ENCODE results near the gene LPCAT1. TPM values are rescaled to one million over a fixed set of nuclear protein-coding genes. Genes with fewer than 3 reads are reported as not detected.

Gene LPCAT1
- total and polyA plus RNA-seq, 2 of the 13 experiments (the other 11 are each of a cell fraction or from before 2014, with no cell fraction given) = 29.8 to 90.6 TPM

GRCh38 chr5:1470762-1471211 lies 53.0 kb downstream of the LPCAT1 start (continued):
- TF ChIP-seq, protein P1, sequence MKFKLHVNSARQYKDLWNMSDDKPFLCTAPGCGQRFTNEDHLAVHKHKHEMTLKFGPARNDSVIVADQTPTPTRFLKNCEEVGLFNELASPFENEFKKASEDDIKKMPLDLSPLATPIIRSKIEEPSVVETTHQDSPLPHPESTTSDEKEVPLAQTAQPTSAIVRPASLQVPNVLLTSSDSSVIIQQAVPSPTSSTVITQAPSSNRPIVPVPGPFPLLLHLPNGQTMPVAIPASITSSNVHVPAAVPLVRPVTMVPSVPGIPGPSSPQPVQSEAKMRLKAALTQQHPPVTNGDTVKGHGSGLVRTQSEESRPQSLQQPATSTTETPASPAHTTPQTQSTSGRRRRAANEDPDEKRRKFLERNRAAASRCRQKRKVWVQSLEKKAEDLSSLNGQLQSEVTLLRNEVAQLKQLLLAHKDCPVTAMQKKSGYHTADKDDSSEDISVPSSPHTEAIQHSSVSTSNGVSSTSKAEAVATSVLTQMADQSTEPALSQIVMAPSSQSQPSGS (CRISPR knock-in tag; IDR thresholded peaks at IDR 0.05) = peak; percentile 30; the same call in 1 of the 2 replicates
- TF ChIP-seq MXD4 (CRISPR knock-in tag; IDR thresholded peaks at IDR 0.05) (0 out of 2 replicates have a peak, but pooled peaks have one; percentile 71), ZNF292 (CRISPR knock-in tag; IDR thresholded peaks at IDR 0.05; ENCODE audit: borderline replicate concordance, low read depth) (peak; percentile 56; the same call in 1 of the 2 replicates), ZNF780A (CRISPR knock-in tag; IDR thresholded peaks at IDR 0.05) (no peak), CHD4 (IDR thresholded peaks at IDR 0.05; ENCODE audit: borderline replicate concordance, low read length) (no peak), ZBTB7A (CRISPR knock-in tag; IDR thresholded peaks at IDR 0.05) (no peak), CEBPZ (IDR thresholded peaks at IDR 0.05; ENCODE audit: low read length) (no peak), CEBPG (CRISPR knock-in tag; IDR thresholded peaks at IDR 0.05) (no peak), HDAC2 (CRISPR knock-in tag; IDR thresholded peaks at IDR 0.05) (peak; percentile 44; the same call in 1 of the 2 replicates), SRY (CRISPR knock-in tag; IDR thresholded peaks at IDR 0.05) (no peak), STAT6 (CRISPR knock-in tag; IDR thresholded peaks at IDR 0.05; ENCODE audit: borderline replicate concordance) (no peak), SRSF4 (IDR thresholded peaks at IDR 0.05; ENCODE audit: low read depth, low read length, poor library complexity, severe bottlenecking) (no peak), BORCS8-MEF2B (CRISPR knock-in tag; IDR thresholded peaks at IDR 0.05) (no peak), ASH2L (IDR thresholded peaks at IDR 0.05; ENCODE audit: insufficient read length, low read depth, low read length) (no peak), STAG1 (CRISPR knock-in tag; IDR thresholded peaks at IDR 0.05) (no peak; the same call in 1 of the 2 replicates), SMARCC2 (IDR thresholded peaks at IDR 0.05) (no peak), NFIB (CRISPR knock-in tag; IDR thresholded peaks at IDR 0.05; ENCODE audit: borderline replicate concordance) (no peak), ZNF878 (CRISPR knock-in tag; IDR thresholded peaks at IDR 0.05) (no peak), KMT2A (CRISPR knock-in tag; IDR thresholded peaks at IDR 0.05) (no peak), SOX13 (IDR thresholded peaks at IDR 0.05) (no peak), SOX13 (CRISPR knock-in tag; conservative IDR thresholded peaks at IDR 0.05 in 1 of 2, IDR thresholded peaks at IDR 0.05 in 1 of 2) (peak in 1 of 2 experiments; percentile 66; a peak in 2 of 4 replicates), ZBTB21 (CRISPR knock-in tag; IDR thresholded peaks at IDR 0.05) (no peak), SMAD3 (CRISPR knock-in tag; IDR thresholded peaks at IDR 0.05) (no peak)

Measured in HepG2 (cell line).